Lung (tissue), 12 donors: ENCODE measurements around the gene LMBR1. TPM values are rescaled to one million over a fixed set of nuclear protein-coding genes. Genes with fewer than 3 reads are reported as not detected.

Experiments used
- ATAC-seq: fragments of 200-7000 bp; cut with Tn5 transposase; one replicate; pipeline ENCODE4 v1.9.1; 2020; ENCODE audit warnings: moderate number of reproducible peaks; ENCODE audit not compliant: insufficient read depth, low FRiP score
- DNase-seq, 3 donors: peaks; one replicate each; pipeline ENCODE4 v3.0.0-alpha.2; 2013 to 2017
- H3K27ac ChIP-seq, 2 donors: one replicate each; pipeline ENCODE4 v1.5.1; 2013; ENCODE audit warnings: mild to moderate bottlenecking in 2 of 2, moderate library complexity in 2 of 2, control low read depth in 1 of 2, inconsistent platforms in 1 of 2, low read depth in 1 of 2, low read length in 1 of 2
- H3K27me3 ChIP-seq, 3 donors: one replicate each; pipeline ENCODE4 v1.5.1; 2013; ENCODE audit warnings: low read length in 2 of 3; ENCODE audit not compliant: control insufficient read depth in 3 of 3, insufficient read depth in 3 of 3
- H3K36me3 ChIP-seq, 4 donors: one replicate each; pipeline ENCODE4 v1.5.1; 2013; ENCODE audit warnings: low read length in 4 of 4, mild to moderate bottlenecking in 1 of 4, moderate library complexity in 1 of 4; ENCODE audit not compliant: control insufficient read depth in 4 of 4, insufficient read depth in 4 of 4
- H3K4me1 ChIP-seq, 5 donors: one replicate each; pipeline ENCODE4 v1.5.1; 2013; ENCODE audit warnings: low read length in 5 of 5, mild to moderate bottlenecking in 2 of 5, moderate library complexity in 1 of 5; ENCODE audit not compliant: control insufficient read depth in 5 of 5, insufficient read depth in 5 of 5
- H3K4me3 ChIP-seq: one replicate; pipeline ENCODE4 v1.5.1; 2013; ENCODE audit warnings: mild to moderate bottlenecking, control low read depth, moderate library complexity
- H3K9ac ChIP-seq, 2 donors: one replicate each; pipeline ENCODE4 v1.5.1; 2013; ENCODE audit warnings: low read length in 2 of 2, control low read depth in 1 of 2; ENCODE audit not compliant: insufficient read depth in 1 of 2
- H3K9me3 ChIP-seq, 4 donors: one replicate each; pipeline ENCODE4 v1.5.1; 2013; ENCODE audit warnings: low read length in 3 of 4, mild to moderate bottlenecking in 1 of 4, moderate library complexity in 1 of 4; ENCODE audit not compliant: control insufficient read depth in 4 of 4, insufficient read depth in 3 of 4
- CTCF ChIP-seq: IDR thresholded peaks from 2 replicates; pipeline ENCODE4 v1.5.1; 2012; ENCODE audit warnings: mild to moderate bottlenecking; ENCODE audit errors: control extremely low read depth, extremely low read depth
- WGBS, 2 donors: extraction: QIAGEN DNeasy Blood & Tissue Kit; methylation state at CpG; one replicate each; pipeline ENCODE4 v1.1.7; 2013; 5-methylcytosine and 5-hydroxymethylcytosine counted together
- polyA plus RNA-seq, 2 donors: library from polyadenylated mRNA; stranded (reverse); fragments of 200-250 nt; gene quantifications; one replicate each; pipeline ENCODE4 v1.2.1, GENCODE V29; 2013
- total RNA-seq, 2 donors: library from RNA; depleted of rRNA in 1 of 2; stranded (reverse); fragments of >200 nt in 1 of 2; gene quantifications; one replicate each; pipeline ENCODE4 v1.2.1, GENCODE V29; 2014 to 2021
- donor health status: control.
- donor health status: control.
- donor health status: Bipolar disorder and iron deficiency.
- donor health status: healthy.
- donor health status: DM: yes; HTN: yes; CAD: no.

The LMBR1 gene
- total and polyA plus RNA-seq, 4 donors = 9.7 to 119 (median 45.0) TPM

- H3K4me3 ChIP-seq = no peak overlapping the region
- H3K9ac ChIP-seq = no peak overlapping the region
- peaks cover 0 to 5% (median 0%) of the 10 kb centered on the region in 4 donors for H3K9me3 ChIP-seq
- WGBS, 2 donors = 99% methylated on average over 3 of the region's 3 CpGs
- DNase-seq (no peak), ATAC-seq (no peak)
- H3K27me3 ChIP-seq = no peaks in the 10 kb centered on the region
- no peaks in the 10 kb centered on the region for H3K4me1 ChIP-seq
- H3K27ac ChIP-seq = no peak overlapping the region
- peaks cover 0 to 2% (median under 1%) of the 10 kb centered on the region in 4 donors for H3K36me3 ChIP-seq
- no peak for TF ChIP-seq CTCF
Observed at GRCh38 chr7:156778201-156778600, 114.8 kb downstream of the LMBR1 start.

- H3K27me3 ChIP-seq = no peaks in the 10 kb centered on the region
- WGBS, 2 donors = 94 to 98% methylated on average over 5 of the region's 5 CpGs
- no peak overlapping the region for H3K27ac ChIP-seq
- no peak overlapping the region for H3K4me3 ChIP-seq
- H3K4me1 ChIP-seq = no peaks in the 10 kb centered on the region
- ATAC-seq (no peak), DNase-seq (no peak)
- peaks cover 0 to 2% (median 0%) of the 10 kb centered on the region in 4 donors for H3K36me3 ChIP-seq
- peaks cover 0 to 6% (median 0%) of the 10 kb centered on the region in 4 donors for H3K9me3 ChIP-seq
- no peak overlapping the region for H3K9ac ChIP-seq
- no peak for TF ChIP-seq CTCF
Observed at GRCh38 chr7:156777364-156778069, 115.5 kb downstream of the LMBR1 start.

GRCh38 chr7:156776527-156776926, 116.5 kb downstream of the LMBR1 start:
- Histone ChIP-seq H3K9ac (no peak overlapping the region), H3K9me3 (peaks cover 0 to 6% (median 0%) of the 10 kb centered on the region in 4 donors), H3K36me3 (peaks cover 0 to 2% (median 0%) of the 10 kb centered on the region in 4 donors), H3K27me3 (no peaks in the 10 kb centered on the region), H3K27ac (no peak overlapping the region), H3K4me1 (no peaks in the 10 kb centered on the region), H3K4me3 (no peak overlapping the region)
- TF ChIP-seq CTCF = no peak
- DNase-seq = no peak
- 83 to 91% methylated on average over 2 of the region's 2 CpGs for WGBS, 2 donors
- no peak for ATAC-seq
